GM18520 (cell line): ENCODE results near the gene CCDC102B.
"Not testable (repeated sequence)": the region's sequence is repeated elsewhere in the genome, so short reads cannot be mapped to it uniquely, and the experiment has no call there.

ENCODE experiments used
- ATAC-seq: cut with Tn5 transposase; IDR thresholded peaks from one replicate; pipeline ENCODE4 v1.9.1; 2021; ENCODE audit not compliant: unreplicated experiment

The CCDC102B gene

DNA sequence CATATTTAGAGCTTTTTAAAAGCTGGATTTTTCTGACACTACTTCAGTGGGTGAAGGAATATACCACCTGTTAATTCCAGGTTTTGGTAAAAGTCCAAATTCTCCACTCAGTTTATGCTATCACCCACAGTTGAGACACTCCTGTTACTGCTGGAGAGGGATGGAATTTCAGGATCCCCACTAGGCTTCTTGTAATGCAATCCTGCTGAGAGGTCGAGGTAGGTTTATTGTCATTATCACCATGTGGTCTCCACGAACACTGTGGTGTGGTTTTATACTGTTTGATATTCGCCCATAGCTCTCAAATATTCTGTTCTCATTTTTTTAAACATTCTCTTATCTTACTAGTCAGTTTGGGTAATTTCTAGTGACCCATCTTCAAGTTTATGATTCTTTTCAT, 167.9 kb downstream of the CCDC102B start:
- no peak for ATAC-seq

GRCh38 chr18:68969027-68969426, 171.1 kb downstream of the CCDC102B start:
- ATAC-seq = no peak

DNA sequence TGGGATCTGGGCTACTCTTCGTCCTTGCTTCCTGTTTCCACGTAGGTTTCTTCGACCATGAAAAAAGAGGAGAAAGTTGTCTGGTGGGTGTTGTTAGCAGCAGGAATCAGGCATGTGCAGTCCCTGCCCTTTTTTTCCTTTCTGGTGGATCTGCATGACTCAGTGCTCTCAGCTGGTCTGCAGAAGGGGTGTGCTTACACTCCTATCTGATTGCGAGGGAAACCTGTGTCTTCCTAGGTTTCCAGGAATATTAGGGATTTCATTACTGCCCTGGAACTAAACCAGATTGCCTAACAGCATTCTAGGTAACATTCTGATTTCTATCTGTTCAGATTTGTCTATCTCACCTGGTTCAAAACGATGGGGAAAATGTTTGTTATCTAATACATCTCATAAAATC, 174.3 kb downstream of the CCDC102B start:
- ATAC-seq = no peak

DNA sequence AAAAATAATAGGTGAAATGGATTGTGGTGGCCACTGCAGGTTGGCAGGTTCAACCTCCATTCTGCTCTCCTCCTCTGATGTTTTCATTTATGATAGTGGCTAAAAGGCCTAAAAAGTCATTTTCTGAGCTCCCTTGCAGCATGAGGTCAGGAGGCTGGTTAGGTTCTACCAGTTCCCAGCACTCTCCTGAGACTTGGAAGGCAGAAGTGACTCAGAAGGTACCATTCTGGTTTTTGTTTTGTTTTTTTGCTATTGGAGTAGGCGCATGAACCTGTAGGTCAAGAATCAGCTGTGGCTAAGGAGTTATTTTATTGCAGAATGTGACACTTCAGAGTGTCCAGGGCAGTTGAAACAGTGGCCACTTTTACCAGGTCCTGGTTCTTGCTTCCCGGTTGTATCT, 181.9 kb downstream of the CCDC102B start:
- no peak for ATAC-seq

DNA sequence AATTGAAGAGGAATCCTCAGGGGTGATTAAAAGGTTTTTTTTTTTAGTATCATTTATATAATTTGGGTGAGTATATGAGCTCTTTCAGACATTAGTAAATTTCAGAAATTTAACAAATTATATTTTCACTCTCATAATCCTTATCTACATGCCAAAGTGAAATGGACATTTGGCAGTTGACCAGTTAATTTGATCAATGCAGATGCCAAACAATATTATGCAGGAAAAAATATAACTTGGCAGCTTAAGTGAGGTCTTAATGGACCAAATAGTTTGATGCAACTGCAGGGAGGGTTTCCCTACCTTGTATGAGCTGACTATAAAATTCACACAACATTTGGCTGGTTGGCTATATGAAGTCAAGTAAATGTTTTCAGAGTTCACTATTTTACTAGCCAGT, 185.2 kb downstream of the CCDC102B start:
- ATAC-seq = no peak

DNA sequence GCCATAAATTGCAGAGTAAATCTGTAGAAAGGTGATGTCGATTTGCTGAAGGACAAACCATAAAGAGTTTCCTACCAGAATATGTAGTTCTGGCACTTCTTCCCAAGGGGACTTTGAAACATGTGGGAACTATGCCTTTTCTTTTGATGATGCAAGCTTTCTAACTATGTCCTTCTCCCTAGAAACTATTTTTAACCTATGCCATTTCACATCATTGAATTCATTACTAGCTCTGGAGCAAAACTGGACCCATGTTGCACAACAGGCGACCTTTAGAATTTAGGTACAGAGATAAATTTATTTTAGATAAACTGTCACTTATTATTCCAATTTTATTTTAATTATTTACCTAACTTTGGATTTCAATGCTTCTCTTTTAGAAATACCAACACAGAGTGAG, 186.5 kb downstream of the CCDC102B start:
- ATAC-seq = no peak

GRCh38 chr18:68985172-68985820, 187.4 kb downstream of the CCDC102B start:
- ATAC-seq = peak; percentile 88

DNA sequence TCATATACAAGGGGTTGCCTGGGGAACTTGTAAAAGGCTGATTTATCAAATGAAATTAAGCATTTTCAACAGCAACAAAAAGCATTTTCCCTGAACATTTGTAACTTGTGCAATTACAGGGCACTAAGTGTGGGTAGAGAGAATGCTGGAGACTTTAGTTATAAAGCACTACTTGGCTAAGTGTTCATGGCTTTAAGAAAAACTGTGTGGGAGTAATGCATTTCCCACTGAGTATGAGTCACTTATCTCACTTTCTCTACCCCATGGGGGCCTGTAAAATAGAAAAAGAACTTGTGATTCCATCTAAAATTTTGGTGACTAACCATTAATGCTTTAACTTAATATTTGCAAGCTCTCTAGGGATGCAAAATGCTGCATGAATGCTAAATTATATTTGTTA, 193.4 kb downstream of the CCDC102B start:
- no peak for ATAC-seq

DNA sequence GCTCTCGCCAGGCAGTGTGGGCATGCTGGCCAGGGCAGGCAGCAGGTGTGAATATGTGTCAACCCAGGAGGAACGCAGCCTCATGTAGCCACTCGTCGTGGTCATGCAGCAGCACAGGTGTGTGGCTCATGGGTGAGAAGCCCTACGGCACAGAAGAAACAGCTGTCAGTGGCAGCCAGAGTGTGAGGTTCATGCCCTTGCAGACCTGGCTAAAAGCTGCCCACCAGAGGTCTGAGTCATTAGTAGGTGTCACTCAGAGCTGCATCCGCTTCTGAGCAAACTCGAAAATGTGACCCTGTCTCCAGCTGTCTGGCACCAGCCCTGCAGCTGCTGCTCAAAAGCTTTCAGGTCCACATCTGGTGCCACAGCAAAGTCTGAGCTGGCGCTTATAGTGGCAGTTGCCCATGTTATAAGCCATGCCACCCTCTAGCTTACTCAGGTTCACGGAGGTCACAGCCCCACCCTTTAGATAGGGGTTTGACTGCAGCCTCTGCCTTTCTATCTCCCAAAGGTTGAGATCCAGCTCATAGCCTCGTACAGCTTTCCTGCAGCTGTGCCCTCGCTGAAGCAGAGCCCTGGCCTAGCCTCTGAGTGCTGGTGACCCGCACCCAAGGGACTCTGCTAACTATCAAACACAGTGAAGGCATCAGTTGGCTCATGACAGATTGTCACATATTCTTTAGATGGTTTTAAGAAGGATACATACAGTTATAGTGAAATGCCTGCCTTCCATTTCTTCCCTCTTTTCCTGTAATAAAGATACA, 195.0 kb downstream of the CCDC102B start:
- ATAC-seq = peak; percentile 93

GRCh38 chr18:68995675-68996074, 197.8 kb downstream of the CCDC102B start:
- ATAC-seq = no peak

DNA sequence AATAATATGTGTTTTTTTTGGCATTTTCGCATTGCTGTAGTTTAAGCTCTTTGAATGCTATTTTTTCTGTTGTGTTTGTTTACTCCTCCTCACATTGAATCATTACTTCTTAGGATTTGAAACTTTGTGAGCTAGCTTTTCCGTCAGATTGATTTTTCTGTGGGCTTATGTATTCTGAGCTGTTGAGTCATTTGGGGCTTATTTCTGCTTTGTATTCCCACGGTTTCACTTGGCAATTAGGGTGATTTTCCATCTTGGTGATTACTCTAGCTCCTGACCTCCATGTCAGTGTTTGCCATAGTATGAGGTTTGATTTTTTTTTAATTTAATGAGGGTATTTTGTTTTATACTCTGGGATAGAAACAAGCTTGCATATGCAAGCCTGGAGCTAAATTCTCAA, 200.0 kb downstream of the CCDC102B start:
- no peak for ATAC-seq

- ATAC-seq = no peak
These were observed 202.5 kb downstream of the CCDC102B start for GRCh38 chr18:69000366-69000765.

- ATAC-seq = no peak
These were observed 204.4 kb downstream of the CCDC102B start for GRCh38 chr18:69002233-69002632.

GRCh38 chr18:69006212-69006611, 208.3 kb downstream of the CCDC102B start:
- not testable (repeated sequence) for ATAC-seq

- no peak for ATAC-seq
These were observed 210.7 kb downstream of the CCDC102B start for GRCh38 chr18:69008538-69008937.

DNA sequence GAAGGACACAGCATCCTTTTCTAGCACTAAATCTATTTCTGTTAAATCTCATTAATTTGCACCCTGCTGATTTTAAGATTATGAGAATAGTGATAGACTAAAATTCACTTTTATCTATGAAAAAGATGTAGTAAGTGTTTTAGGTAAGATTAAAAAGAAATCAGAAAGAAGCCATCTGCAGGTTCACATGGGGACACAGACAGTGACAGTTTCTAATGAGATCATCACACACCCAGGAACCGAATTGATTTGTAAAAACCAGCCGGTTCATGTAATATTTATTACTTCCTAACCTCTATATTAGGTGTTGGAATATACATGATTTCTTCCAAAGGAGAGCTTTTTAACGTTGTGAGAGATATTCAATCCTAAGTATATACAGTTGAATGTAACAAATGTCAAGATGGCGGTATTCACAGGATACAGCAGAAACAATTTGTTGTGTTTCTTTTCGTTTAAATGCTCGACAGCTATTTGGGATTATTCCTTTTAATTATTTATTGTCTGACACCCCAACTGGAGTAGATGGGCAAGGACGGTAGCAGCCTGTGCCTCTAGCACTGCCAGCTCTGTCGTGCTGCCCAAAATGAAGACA, 223.4 kb downstream of the CCDC102B start:
- ATAC-seq = no peak

- ATAC-seq = no peak
These were observed 224.5 kb downstream of the CCDC102B start for GRCh38 chr18:69022426-69022825.

DNA sequence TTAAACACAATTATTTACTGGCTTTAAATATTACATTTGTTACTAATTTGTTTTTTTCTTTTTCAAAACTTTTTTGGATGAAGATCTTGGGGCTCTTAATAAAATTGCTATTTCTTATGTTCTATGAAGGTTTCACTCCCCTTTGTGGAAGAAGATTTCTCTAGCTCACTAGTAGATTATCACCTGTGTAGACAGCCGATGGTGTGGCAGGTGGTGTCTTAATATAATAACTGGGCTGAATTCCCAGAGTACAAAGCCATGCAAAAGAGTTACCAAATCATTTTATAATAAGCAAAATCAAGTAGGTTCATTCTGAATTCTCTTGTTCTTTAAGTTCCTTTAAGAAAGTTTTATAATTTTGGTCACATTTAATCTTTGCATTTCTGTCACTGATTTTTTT, 233.7 kb downstream of the CCDC102B start:
- ATAC-seq = no peak

- ATAC-seq = no peak
These were observed 234.1 kb downstream of the CCDC102B start for GRCh38 chr18:69032009-69032408.

DNA sequence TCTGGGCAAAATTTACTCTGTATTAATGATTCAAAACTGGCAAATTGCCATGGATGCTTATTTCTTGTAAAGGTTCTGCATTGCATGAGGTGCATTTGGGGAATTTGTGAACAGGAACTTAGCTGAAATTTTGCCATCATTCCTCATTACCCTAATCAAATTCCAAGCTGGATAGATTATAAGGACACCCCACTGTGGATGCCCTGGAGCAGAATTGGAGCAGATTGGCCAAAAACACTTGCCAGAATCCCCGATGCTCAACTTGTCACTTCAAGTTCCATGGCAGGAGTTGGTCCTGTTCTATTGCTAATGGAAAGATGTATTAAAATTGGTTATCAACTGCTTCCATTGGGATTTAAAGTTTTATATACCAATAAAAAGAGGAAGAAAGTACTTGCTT, 237.9 kb downstream of the CCDC102B start:
- no peak for ATAC-seq

- no peak for ATAC-seq
These were observed 246.3 kb downstream of the CCDC102B start for GRCh38 chr18:69044215-69044614.

- ATAC-seq = no peak
These were observed 266.2 kb downstream of the CCDC102B start for GRCh38 chr18:69064063-69064462.
